ENCODE measurements around the gene FOCAD.

The FOCAD gene

GRCh38 chr9:20783057-20784038 lies 99.3 kb downstream of the FOCAD start:
- no peaks in the 10 kb centered on the region for H3K4me1 ChIP-seq (ENCODE audit: control insufficient read depth in 1 of 2, insufficient read depth in 1 of 2, low read depth in 1 of 2, low read length in 1 of 2)
- no peaks in the 10 kb centered on the region for H3K9me3 ChIP-seq
- TF ChIP-seq CTCF (IDR thresholded peaks at IDR 0.05), result no peak
- H3K36me3 ChIP-seq, result no peaks in the 10 kb centered on the region
- no peak overlapping the region for H3K4me3 ChIP-seq (ENCODE audit: low read depth in 1 of 2, low read length in 1 of 2)
- no peak overlapping the region for H3K27ac ChIP-seq
- H3K27me3 ChIP-seq, result no peaks in the 10 kb centered on the region

GRCh38 chr9:20784196-20784595 lies 100.1 kb downstream of the FOCAD start:
- Histone ChIP-seq H3K27ac (no peak overlapping the region), H3K9me3 (no peaks in the 10 kb centered on the region), H3K27me3 (no peaks in the 10 kb centered on the region), H3K4me3 (ENCODE audit: low read depth in 1 of 2, low read length in 1 of 2) (no peak overlapping the region), H3K36me3 (no peaks in the 10 kb centered on the region), H3K4me1 (ENCODE audit: control insufficient read depth in 1 of 2, insufficient read depth in 1 of 2, low read depth in 1 of 2, low read length in 1 of 2) (no peaks in the 10 kb centered on the region)
- TF ChIP-seq CTCF (IDR thresholded peaks at IDR 0.05), result no peak

- peaks cover 10% of the 10 kb centered on the region for H3K36me3 ChIP-seq
- TF ChIP-seq CTCF (IDR thresholded peaks at IDR 0.05), result no peak
- no peaks in the 10 kb centered on the region for H3K9me3 ChIP-seq
- no peak overlapping the region for H3K4me3 ChIP-seq (ENCODE audit: low read depth in 1 of 2, low read length in 1 of 2)
- no peaks in the 10 kb centered on the region for H3K27me3 ChIP-seq
- H3K27ac ChIP-seq, result no peak overlapping the region
- no peaks in the 10 kb centered on the region for H3K4me1 ChIP-seq (ENCODE audit: control insufficient read depth in 1 of 2, insufficient read depth in 1 of 2, low read depth in 1 of 2, low read length in 1 of 2)
These were observed 102.7 kb downstream of the FOCAD start for GRCh38 chr9:20786807-20787206.

GRCh38 chr9:20788526-20789451 lies 104.7 kb downstream of the FOCAD start:
- Histone ChIP-seq H3K27me3 (no peaks in the 10 kb centered on the region), H3K27ac (no peak overlapping the region), H3K36me3 (peaks cover 10% of the 10 kb centered on the region), H3K9me3 (no peaks in the 10 kb centered on the region), H3K4me3 (ENCODE audit: low read depth in 1 of 2, low read length in 1 of 2) (no peak overlapping the region), H3K4me1 (ENCODE audit: control insufficient read depth in 1 of 2, insufficient read depth in 1 of 2, low read depth in 1 of 2, low read length in 1 of 2) (no peaks in the 10 kb centered on the region)
- no peak for TF ChIP-seq CTCF (IDR thresholded peaks at IDR 0.05)

GRCh38 chr9:20790721-20791120 lies 106.7 kb downstream of the FOCAD start:
- Histone ChIP-seq H3K27me3 (no peaks in the 10 kb centered on the region), H3K4me1 (ENCODE audit: control insufficient read depth in 1 of 2, insufficient read depth in 1 of 2, low read depth in 1 of 2, low read length in 1 of 2) (no peaks in the 10 kb centered on the region), H3K9me3 (no peaks in the 10 kb centered on the region), H3K36me3 (peaks cover 10% of the 10 kb centered on the region), H3K27ac (no peak overlapping the region), H3K4me3 (ENCODE audit: low read depth in 1 of 2, low read length in 1 of 2) (no peak overlapping the region)
- no peak for TF ChIP-seq CTCF (IDR thresholded peaks at IDR 0.05)

All from neutrophil (primary cell).